ENCODE measurements around the gene PMFBP1. TPM values are rescaled to one million over a fixed set of nuclear protein-coding genes. Genes with fewer than 3 reads are reported as not detected.

The PMFBP1 gene
- polyA plus RNA-seq (ENCODE audit: insufficient read length in 3 of 3): 1 to 10 TPM; 2.0 to 4.1 (median 2.5) TPM

GRCh38 chr16:72172105-72173034 lies at the start of gene PMFBP1:
Gene PMFBP1, minus strand, starts transcription at chr16:72172155. Its CDS starts 947 bp downstream, at chr16:72171208.
- no peak for DNase-seq (ENCODE audit: low read depth in 3 of 3, low spot score in 2 of 3)

DNA sequence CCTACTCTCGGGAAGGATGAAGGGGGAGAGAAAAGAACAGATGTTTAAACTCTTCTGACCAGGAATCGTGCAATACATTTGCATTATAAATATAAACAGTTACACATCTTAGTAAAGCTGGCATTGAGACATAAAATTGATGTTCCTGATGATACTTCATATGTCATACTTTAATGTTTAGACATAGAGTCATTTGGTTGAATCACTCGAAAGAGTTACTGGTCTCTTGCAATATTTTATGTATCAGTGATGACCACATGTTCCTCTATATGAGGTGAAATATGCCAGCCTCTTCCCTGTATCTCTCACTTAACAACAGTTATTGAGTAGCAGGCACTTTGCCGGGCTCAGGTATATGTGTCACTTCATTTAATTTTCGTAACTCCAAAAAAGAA lies 49.7 kb upstream of the PMFBP1 start:
- no peak for DNase-seq (ENCODE audit: low read depth in 3 of 3, low spot score in 2 of 3)

GRCh38 chr16:72220875-72221629 lies 49.1 kb upstream of the PMFBP1 start:
- DNase-seq (ENCODE audit: low read depth in 3 of 3, low spot score in 2 of 3): no peak

GRCh38 chr16:72219282-72219681 lies 47.3 kb upstream of the PMFBP1 start:
- no peak for DNase-seq (ENCODE audit: low read depth in 3 of 3, low spot score in 2 of 3)

DNA sequence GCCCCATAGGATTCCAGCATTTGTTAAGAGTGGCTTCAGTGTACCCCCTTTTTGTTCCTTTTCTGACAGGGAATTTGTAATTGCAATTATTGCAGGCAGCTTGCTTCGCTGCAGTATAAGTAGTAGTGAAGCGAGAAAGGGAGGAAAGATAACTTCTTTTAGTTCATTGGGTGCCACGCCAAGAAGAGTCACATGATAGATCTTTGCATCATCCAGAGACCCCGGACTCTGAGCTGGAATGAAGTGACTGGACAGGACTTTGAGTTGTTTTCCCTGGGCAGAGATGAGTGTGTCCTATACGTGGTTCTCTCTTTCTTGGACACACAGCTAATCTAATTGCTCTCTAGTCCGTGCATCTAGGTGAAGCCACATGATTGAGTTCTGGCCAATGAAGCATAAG lies 44.8 kb upstream of the PMFBP1 start:
- no peak for DNase-seq (ENCODE audit: low read depth in 3 of 3, low spot score in 2 of 3)

DNA sequence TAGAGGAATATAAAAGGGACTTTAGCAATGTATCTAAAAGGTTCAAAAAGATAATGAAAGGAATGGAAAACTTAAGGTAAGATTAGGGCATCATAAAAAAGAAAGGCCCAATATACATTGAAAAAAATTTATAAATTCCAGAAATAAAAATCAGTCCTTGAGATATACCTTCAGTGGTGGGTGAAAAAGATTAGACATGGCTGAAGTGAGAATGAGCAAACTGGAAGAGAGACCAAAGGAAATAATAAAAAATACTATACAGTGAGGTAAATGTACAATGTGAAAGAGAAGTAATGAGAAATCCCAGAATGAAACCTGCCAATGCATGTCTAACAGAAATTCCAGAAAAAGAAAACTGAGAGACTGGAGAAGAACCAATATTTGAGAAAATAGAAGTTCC lies 42.9 kb upstream of the PMFBP1 start:
- no peak for DNase-seq (ENCODE audit: low read depth in 3 of 3, low spot score in 2 of 3)

DNA sequence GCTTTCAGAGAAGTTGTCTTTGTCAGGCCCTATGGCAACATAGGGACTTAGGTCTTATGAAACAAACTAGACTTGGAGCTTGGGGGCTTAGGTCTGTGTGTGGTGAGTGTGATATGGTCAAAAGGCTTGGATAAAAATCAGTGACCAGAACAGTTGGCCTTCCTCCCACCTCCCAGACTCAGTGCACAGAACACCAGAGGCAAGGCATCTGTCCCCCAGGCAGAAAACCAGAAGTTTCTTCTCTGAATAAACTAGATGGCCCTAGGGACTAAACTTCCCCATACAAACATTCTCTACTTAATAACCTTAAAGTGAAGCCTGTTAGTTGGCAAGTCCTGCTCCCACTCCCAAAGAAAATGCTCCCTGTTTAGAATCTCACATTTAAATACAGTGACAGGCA lies 39.2 kb upstream of the PMFBP1 start:
- no peak for DNase-seq (ENCODE audit: low read depth in 3 of 3, low spot score in 2 of 3)

DNA sequence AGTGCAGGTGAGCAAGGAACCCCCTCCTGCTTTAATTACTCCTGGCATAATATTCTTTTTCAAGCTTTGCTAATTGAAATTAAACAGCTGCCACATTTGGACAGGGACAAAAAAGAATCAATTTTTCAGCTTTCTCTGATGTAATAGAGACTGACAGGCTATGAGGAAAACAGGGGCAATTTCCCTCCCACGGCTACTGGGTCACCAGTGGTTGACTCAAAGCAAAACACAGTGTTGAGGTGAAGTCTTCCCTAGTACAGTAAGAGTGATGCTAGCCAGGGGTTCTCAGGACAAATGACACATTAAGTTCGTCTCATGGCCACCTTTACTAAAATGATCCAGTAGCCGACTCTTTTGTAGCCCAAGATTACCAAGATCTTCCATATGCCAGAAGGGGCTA lies 38.6 kb upstream of the PMFBP1 start:
- DNase-seq (ENCODE audit: low read depth in 3 of 3, low spot score in 2 of 3): no peak

- no peak for DNase-seq (ENCODE audit: low read depth in 3 of 3, low spot score in 2 of 3)
Measured at GRCh38 chr16:72210072-72210471, 38.1 kb upstream of the PMFBP1 start.

- DNase-seq (ENCODE audit: low read depth in 3 of 3, low spot score in 2 of 3): no peak
Measured at GRCh38 chr16:72206299-72206698, 34.3 kb upstream of the PMFBP1 start.

GRCh38 chr16:72203401-72203800 lies 31.4 kb upstream of the PMFBP1 start:
- no peak for DNase-seq (ENCODE audit: low read depth in 3 of 3, low spot score in 2 of 3)

DNA sequence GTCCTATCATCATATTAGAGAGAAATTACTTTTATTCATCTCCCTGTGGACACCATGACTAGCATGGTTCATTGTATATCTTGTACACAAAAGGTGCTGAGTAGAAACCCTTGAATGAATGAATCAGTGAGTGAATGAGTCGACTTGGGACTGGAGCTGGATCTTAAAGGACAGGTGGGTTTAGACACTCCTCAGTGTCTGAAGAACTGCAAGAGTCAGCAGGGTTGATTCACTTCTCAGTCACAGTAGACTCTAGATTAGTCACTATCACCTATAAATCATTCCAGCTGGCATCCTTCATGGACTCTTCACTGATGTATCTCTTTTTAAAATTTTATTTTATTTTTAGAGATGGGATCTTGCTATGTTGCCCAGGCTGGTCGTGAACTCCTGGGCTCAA lies 30.1 kb upstream of the PMFBP1 start:
- no peak for DNase-seq (ENCODE audit: low read depth in 3 of 3, low spot score in 2 of 3)

DNA sequence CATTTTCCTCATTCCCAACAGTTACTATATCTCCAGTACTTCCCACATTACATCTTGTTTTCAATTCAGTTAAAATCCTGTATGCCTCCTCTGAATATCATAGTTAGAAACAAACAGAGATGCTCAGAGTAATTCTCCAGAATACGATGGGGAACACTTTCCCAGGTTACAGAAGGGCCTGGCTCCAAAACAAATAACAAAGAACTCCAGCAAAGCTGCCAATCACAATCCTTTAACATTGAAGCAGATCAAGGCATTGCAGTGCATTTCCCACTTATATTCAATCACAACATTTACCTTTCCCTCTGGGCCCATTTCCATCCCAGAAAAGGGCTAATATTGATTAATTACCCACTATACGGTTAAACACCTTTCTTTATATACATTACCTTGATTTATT lies 29.4 kb upstream of the PMFBP1 start:
- DNase-seq (ENCODE audit: low read depth in 3 of 3, low spot score in 2 of 3): no peak

GRCh38 chr16:72199761-72200337 lies 27.9 kb upstream of the PMFBP1 start:
- no peak for DNase-seq (ENCODE audit: low read depth in 3 of 3, low spot score in 2 of 3)

DNA sequence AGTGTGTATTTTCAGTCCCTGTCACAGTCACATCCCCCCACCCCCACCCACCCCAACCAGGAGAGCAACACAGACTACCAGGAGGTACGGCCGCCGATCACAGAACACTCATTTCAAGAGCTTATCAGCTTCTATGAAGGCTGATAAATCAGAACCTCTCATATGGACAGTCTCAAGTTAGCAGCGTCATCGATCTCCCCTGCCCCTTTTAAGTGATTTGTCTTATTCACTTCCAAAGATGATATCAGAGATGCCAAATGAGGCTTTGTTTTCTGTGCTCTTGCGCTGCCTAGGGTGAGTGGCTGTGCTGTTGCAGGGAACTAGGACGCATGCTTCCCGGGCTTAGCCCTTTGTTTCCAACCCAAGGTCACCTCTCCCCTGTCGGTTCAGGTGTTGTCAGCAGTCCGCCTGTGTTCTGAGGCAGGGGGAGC lies 26.8 kb upstream of the PMFBP1 start:
- DNase-seq (ENCODE audit: low read depth in 3 of 3, low spot score in 2 of 3): no peak

- DNase-seq (ENCODE audit: low read depth in 3 of 3, low spot score in 2 of 3): peak in 2 of 3 donors; percentile 31 to 47
Measured at GRCh38 chr16:72198021-72198711, 26.2 kb upstream of the PMFBP1 start.

DNA sequence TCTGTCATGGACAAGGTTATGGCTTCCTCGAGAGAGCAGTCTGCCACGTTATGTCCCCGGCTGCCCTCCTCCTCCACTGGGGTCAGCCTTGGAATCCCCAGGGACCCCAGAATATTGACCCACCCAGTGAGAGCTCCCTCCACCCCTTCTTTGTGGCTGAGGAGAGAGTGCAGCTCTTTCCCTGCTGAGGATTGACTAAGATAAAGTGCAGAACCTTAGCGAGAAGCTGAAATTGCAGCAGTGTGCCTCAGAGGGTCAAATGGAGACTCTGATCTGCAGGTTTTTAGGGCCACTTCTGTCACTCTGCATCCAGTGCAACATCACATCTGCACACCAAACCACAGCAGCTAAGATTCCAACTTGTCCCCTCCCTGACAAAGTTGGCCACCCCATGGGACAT lies 25.6 kb upstream of the PMFBP1 start:
- DNase-seq (ENCODE audit: low read depth in 3 of 3, low spot score in 2 of 3): no peak

DNA sequence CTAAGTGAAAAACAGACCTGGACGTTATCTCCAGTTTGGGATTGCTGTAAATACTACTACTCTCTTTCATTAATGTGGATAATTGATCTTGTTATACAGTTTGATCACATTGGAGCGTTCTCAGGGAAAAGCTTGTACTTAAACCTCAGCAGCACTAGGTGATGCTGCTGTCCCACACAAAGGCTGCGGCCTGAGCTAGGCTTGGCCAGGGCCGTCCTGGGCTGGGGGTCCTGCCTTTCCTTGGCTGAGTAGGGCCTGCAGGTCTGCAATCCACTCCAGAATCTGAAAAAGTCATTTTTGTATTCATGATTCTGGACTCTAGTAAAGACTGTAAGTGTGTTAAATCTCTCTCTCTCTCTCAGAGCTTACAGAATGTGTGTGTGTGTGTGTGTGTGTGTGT lies 23.7 kb upstream of the PMFBP1 start:
- no peak for DNase-seq (ENCODE audit: low read depth in 3 of 3, low spot score in 2 of 3)

DNA sequence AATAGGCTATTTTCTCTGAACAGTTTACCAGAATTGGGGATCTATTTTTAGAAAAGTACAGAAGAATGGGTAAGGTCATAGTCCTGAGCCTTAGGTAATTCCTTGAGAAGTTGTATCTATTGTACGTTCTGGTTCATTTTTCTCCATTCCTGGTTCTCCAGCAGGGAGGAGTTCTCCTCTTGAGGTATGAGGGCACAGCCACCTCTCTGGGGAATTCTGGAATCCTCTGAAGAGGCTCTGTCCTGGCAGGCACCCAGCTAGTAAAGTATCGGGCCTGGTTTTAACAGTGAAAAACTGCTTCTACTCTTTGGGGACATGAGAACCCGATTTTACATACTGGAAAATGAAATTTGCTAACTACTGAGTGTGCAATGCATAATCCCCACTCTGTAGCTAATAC lies 19.6 kb upstream of the PMFBP1 start:
- DNase-seq (ENCODE audit: low read depth in 3 of 3, low spot score in 2 of 3): no peak

DNA sequence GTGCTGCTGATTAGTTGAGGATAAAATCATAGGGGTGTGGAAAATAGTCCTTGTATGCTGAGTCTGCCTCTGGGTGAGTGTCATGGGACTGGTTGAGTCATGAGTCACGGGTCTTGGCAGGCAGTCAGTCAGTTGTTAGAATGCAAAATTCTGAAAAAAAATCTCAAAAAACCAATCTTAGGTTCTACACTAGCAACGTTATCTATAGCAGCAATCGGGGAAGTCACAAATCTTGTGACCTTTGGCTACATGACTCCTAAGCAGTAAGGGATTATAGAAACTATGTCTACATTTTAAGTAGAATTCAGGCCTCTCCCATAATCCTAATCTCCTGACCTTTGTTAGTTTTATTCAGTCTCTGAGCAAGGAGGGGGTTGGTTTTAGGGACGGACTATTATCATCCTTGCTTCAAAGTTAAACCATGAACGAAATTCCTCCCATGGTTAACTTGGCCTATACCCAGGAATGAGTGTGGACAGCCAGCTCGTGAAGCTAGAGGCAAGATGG lies 18.0 kb upstream of the PMFBP1 start:
- no peak for DNase-seq (ENCODE audit: low read depth in 3 of 3, low spot score in 2 of 3)

DNA sequence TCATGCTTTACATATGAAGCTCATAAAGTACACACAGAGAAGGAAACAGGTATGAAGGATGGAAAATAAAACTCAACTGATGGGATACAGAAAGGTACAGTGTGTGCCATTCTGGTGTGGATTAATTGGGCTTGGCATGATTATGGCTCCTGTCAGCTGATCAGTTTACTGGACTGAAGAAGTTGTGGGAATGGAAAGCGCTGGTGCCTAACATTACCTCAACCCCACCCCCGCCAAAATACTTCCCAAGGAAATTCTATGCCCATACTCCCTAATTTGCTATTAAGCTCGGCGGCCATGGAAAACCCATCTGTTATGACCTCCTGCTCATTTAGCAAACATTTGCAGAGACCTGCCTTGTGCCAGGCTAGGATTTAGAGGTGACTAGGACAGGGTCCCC lies 16.6 kb upstream of the PMFBP1 start:
- peak in 2 of 3 donors; percentile 23 to 54 for DNase-seq (ENCODE audit: low read depth in 3 of 3, low spot score in 2 of 3)

Measured in right renal cortex interstitium (tissue), 3 donors.